Measurements from ENCODE around the gene CRKL.

The CRKL gene

GRCh38 chr22:20964090-20964798 lies 47.0 kb downstream of the CRKL start:
- no peak for TF ChIP-seq CREB1 (IDR thresholded peaks at IDR 0.05; ENCODE audit: low read depth)
- TF ChIP-seq ZBTB7A (IDR thresholded peaks at IDR 0.05; ENCODE audit: low read depth): no peak
- no peak for TF ChIP-seq TEAD4 (IDR thresholded peaks at IDR 0.05)
- no peak for TF ChIP-seq NFIC (IDR thresholded peaks at IDR 0.05)
- TF ChIP-seq CEBPB (IDR thresholded peaks at IDR 0.05): no peak
- no peak for TF ChIP-seq MAX (IDR thresholded peaks at IDR 0.05)
- TF ChIP-seq, protein P1, sequence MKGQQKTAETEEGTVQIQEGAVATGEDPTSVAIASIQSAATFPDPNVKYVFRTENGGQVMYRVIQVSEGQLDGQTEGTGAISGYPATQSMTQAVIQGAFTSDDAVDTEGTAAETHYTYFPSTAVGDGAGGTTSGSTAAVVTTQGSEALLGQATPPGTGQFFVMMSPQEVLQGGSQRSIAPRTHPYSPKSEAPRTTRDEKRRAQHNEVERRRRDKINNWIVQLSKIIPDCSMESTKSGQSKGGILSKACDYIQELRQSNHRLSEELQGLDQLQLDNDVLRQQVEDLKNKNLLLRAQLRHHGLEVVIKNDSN (IDR thresholded peaks at IDR 0.05): no peak
- TF ChIP-seq YY1 (IDR thresholded peaks at IDR 0.05; ENCODE audit: low read depth): no peak
- no peak for TF ChIP-seq RAD21 (IDR thresholded peaks at IDR 0.05; ENCODE audit: low read depth)
- TF ChIP-seq EP300 (IDR thresholded peaks at IDR 0.05; ENCODE audit: borderline replicate concordance): no peak
- TF ChIP-seq EGR1 (IDR thresholded peaks at IDR 0.05): no peak

- TF ChIP-seq NFIC (IDR thresholded peaks at IDR 0.05) (no peak), RAD21 (IDR thresholded peaks at IDR 0.05; ENCODE audit: low read depth) (no peak), TCF12 (IDR thresholded peaks at IDR 0.05; ENCODE audit: low read depth) (no peak), TEAD4 (IDR thresholded peaks at IDR 0.05) (no peak), EGR1 (IDR thresholded peaks at IDR 0.05) (no peak), CREB1 (IDR thresholded peaks at IDR 0.05; ENCODE audit: low read depth) (no peak), FOXM1 (IDR thresholded peaks at IDR 0.05; ENCODE audit: borderline replicate concordance, low read depth) (no peak), EP300 (IDR thresholded peaks at IDR 0.05; ENCODE audit: borderline replicate concordance) (no peak), ZBTB7A (IDR thresholded peaks at IDR 0.05; ENCODE audit: low read depth) (no peak)
- TF ChIP-seq, protein P1 (IDR thresholded peaks at IDR 0.05): no peak
- TF ChIP-seq, protein P2, sequence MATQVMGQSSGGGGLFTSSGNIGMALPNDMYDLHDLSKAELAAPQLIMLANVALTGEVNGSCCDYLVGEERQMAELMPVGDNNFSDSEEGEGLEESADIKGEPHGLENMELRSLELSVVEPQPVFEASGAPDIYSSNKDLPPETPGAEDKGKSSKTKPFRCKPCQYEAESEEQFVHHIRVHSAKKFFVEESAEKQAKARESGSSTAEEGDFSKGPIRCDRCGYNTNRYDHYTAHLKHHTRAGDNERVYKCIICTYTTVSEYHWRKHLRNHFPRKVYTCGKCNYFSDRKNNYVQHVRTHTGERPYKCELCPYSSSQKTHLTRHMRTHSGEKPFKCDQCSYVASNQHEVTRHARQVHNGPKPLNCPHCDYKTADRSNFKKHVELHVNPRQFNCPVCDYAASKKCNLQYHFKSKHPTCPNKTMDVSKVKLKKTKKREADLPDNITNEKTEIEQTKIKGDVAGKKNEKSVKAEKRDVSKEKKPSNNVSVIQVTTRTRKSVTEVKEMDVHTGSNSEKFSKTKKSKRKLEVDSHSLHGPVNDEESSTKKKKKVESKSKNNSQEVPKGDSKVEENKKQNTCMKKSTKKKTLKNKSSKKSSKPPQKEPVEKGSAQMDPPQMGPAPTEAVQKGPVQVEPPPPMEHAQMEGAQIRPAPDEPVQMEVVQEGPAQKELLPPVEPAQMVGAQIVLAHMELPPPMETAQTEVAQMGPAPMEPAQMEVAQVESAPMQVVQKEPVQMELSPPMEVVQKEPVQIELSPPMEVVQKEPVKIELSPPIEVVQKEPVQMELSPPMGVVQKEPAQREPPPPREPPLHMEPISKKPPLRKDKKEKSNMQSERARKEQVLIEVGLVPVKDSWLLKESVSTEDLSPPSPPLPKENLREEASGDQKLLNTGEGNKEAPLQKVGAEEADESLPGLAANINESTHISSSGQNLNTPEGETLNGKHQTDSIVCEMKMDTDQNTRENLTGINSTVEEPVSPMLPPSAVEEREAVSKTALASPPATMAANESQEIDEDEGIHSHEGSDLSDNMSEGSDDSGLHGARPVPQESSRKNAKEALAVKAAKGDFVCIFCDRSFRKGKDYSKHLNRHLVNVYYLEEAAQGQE (IDR thresholded peaks at IDR 0.05; ENCODE audit: low read depth): no peak
These were observed 47.5 kb downstream of the CRKL start for GRCh38 chr22:20964799-20965103.

GRCh38 chr22:20965104-20965887 lies 48.1 kb downstream of the CRKL start:
- TF ChIP-seq, protein P2 (IDR thresholded peaks at IDR 0.05; ENCODE audit: low read depth): no peak
- TF ChIP-seq, protein P1 (IDR thresholded peaks at IDR 0.05): no peak
- TF ChIP-seq TCF12 (IDR thresholded peaks at IDR 0.05; ENCODE audit: low read depth) (no peak), TAF1 (IDR thresholded peaks at IDR 0.05; ENCODE audit: low read depth) (no peak), CREB1 (IDR thresholded peaks at IDR 0.05; ENCODE audit: low read depth) (no peak), EGR1 (IDR thresholded peaks at IDR 0.05) (no peak), FOXM1 (IDR thresholded peaks at IDR 0.05; ENCODE audit: borderline replicate concordance, low read depth) (no peak), YY1 (IDR thresholded peaks at IDR 0.05; ENCODE audit: low read depth) (no peak), CEBPB (IDR thresholded peaks at IDR 0.05) (no peak), ZBTB7A (IDR thresholded peaks at IDR 0.05; ENCODE audit: low read depth) (no peak), NFIC (IDR thresholded peaks at IDR 0.05) (no peak), RAD21 (IDR thresholded peaks at IDR 0.05; ENCODE audit: low read depth) (no peak), TEAD4 (IDR thresholded peaks at IDR 0.05) (no peak), EP300 (IDR thresholded peaks at IDR 0.05; ENCODE audit: borderline replicate concordance) (no peak), MAX (IDR thresholded peaks at IDR 0.05) (no peak)

DNA sequence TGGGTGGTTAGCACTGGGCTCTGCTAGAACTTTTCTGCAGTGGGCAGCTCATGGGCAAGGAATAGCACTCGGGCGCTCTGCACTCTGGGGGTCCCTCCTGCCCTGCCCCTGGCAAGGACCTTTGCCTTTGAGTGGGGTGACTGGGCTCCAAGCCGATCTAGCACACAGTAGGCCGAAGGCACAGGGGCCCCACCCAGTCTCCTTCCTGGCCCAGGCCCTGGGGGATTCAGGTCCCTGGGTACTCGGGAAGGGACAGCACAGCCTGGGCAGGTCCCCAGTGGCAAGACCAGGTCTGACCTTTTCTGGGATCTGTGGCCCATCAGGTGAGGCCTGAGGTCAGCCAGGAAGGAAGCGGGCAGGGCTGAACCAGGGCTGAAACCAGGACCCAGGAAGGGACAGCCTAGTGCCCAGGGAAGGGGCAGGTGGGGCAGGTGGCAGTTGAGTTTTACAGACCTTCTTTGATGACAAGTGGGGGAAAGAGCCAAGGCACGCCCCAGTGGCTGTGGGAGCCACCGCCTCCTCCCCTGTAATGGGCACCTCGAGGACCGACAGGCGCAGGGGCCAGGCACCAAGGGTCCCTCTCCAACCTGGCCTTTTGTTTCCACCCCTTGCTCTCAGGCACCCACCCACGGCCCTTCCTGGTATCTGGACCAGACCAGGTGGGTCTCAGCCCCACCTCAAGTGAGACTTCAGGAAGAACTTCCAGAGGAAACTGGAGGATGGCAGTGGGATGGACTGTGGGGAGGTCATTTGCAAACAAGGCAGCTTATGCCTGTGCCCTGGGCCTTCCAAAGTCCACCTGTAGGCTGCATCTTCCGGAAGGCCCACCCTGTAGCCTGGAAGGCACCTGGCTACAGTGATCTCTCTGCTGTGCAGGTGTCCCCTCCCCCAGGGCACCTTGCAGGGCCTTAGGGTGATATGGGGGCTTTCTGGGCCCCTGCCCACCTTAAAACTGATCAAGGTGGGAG lies 49.0 kb downstream of the CRKL start:
- TF ChIP-seq FOXM1 (IDR thresholded peaks at IDR 0.05; ENCODE audit: borderline replicate concordance, low read depth) (no peak), EP300 (IDR thresholded peaks at IDR 0.05; ENCODE audit: borderline replicate concordance) (no peak), CEBPB (IDR thresholded peaks at IDR 0.05) (no peak), CREB1 (IDR thresholded peaks at IDR 0.05; ENCODE audit: low read depth) (no peak), EGR1 (IDR thresholded peaks at IDR 0.05) (no peak), TCF12 (IDR thresholded peaks at IDR 0.05; ENCODE audit: low read depth) (no peak), NFIC (IDR thresholded peaks at IDR 0.05) (no peak)
- TF ChIP-seq, protein P2 (IDR thresholded peaks at IDR 0.05; ENCODE audit: low read depth): no peak
